NCI-H748 treated with DMSO at 0.1 percent for 48 hours (cell line): ENCODE measurements around the gene PPP2R2D.

Experiments
- DNase-seq: peaks from one replicate; lab custom pipeline; 2025; lab: John Stamatoyannopoulos, UW

Gene PPP2R2D

DNA sequence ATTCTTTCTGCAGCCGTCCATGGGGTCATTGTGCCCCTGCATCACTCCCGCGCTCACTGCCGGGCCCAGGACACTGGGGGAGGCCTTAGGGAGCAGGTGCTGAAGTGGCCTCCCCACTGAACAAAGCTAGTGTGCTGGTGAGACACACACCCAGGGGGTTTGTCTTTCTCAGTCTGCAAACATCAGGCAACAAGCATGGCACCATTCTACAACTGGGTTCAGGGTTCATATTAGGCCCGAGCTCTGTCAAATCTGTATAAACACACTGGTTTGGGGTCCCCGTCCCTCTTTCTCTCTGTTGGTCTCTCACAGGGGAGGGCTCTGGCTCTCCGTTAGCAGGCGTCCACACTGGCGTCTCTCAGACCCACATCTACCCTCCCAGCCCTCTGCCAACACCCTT lies 11.1 kb upstream of the PPP2R2D start:
- no peak for DNase-seq

- no peak for DNase-seq
Observed at GRCh38 chr10:131890276-131891195, 10.3 kb upstream of the PPP2R2D start.

DNA sequence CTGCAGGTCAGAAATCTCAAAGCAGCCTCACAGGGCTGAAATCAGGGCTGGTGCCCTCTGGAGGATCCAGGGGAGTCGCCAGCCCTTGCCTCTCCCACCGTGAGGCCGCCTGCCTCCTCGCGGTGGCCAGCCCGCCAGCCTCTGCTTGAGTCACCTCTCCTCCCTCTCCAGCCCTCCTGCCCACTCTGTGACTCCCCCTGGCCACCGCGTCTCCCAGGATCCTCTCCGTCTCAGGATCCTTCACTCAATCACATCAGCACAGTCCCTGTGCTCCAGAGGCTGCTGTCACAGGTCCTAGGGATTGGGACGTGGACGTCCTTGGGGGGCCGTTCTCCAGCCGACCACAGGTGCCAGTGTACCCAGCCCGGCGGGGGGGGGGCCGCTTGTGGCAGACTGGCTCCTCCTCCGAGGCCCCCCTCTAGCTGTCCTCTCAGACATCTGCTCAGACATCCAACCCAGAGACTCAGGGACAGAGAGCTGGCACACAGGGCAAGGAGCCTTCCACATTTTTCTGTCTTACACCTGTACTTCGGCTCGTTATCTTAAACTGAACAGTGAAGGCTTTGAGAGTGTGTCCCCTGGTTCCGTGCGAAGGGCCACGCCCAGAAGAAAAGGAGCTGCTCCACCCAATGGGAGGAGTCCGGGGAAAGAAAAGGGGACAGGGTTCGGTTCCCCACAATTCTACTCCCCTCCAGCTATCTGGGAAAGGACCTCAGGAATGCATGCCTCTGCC lies 9.4 kb upstream of the PPP2R2D start:
- DNase-seq = no peak

DNA sequence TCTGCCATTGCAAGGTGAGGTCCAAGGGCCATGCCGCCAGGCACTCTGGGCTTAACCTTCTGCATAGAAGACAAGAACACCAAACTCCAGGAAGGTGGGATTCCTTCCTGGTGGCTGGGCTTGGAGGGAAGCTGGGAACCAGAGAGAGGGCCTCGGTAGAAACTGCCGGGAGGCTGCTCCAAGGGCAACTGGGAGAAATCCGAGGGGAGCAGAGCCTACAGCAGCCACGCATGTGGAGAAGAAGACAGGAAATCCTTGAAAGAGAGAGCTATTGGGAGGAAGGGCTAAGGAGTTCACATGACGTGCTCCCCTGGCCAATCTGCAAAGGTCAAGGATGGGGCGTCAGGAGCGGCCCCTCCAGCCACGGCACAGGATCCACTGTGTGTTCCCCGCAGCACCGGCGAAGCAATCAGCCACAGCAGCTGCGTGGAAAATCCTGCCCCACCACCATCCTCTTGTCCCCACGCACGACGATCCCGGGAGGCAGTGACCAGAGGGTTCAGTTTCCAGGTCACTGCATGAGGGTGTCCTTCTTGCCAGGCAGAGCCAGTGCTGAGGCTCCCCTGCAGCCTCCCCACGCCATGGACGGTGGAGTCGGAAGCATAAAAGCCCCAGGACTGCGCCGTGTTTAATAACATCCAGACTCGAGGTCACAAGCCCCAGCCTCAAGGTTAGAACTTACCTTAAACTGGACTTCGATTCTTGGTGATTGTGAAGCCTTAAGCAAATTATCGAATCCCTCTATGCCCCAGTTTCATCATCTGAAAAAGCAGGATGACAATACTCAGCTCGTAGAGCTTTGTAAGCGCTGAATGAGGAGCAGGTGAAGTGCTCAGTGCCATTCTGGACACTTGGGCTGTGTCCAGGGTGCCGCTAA lies 8.6 kb upstream of the PPP2R2D start:
- DNase-seq = no peak

GRCh38 chr10:131892806-131893675 lies 7.8 kb upstream of the PPP2R2D start:
- no peak for DNase-seq

GRCh38 chr10:131895116-131895515 lies 5.7 kb upstream of the PPP2R2D start:
- no peak for DNase-seq

DNA sequence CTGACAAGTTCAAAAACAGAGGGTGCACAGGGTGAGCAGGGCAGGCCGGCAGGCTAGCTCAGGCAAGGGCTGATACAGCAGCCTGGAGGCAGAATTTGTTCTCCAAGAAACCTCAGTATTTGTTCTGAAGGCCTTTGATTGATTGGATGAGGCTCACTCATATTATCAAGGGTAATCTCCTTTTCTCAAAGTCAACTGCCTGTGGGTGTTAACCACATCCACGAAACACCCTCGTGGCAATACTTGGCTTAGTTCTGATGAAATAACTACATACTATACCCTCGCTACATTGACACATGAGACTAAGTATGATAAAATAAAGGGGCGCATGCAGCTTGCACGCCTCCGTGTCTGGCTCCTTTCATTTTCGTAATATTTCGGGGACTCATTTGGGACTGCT lies 4.4 kb upstream of the PPP2R2D start:
- no peak for DNase-seq

DNA sequence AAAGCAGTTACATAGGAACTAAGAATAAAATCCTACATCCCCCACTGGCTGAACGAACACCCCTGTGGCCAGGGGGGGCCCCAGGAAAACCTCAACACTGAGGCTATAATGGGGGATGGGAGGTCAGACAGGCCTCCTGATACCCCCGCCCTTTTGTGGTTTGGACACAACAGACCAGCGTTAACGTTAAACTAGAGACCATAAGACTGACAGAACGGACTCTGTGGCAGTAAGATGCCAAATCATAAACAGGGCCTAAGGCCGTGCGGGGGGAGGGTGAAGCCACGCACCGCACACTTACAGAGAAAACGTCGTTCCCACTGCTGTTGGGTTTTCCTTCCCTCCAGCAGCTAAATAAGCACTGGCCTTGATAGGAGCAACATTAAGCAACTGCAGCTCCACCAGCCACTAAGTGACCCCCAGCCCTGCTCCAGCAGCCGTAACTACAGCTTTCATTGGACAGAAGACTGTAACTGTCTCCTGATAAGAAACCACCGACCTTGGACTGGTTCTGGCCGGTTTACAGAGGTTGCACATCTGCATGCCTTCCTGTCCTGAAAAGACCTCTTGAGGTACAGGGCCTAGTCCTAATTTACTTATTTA lies 3.4 kb upstream of the PPP2R2D start:
- no peak for DNase-seq

GRCh38 chr10:131898061-131898460 lies 2.7 kb upstream of the PPP2R2D start:
- no peak for DNase-seq

GRCh38 chr10:131898713-131899112 lies 2.1 kb upstream of the PPP2R2D start:
- DNase-seq = no peak

DNA sequence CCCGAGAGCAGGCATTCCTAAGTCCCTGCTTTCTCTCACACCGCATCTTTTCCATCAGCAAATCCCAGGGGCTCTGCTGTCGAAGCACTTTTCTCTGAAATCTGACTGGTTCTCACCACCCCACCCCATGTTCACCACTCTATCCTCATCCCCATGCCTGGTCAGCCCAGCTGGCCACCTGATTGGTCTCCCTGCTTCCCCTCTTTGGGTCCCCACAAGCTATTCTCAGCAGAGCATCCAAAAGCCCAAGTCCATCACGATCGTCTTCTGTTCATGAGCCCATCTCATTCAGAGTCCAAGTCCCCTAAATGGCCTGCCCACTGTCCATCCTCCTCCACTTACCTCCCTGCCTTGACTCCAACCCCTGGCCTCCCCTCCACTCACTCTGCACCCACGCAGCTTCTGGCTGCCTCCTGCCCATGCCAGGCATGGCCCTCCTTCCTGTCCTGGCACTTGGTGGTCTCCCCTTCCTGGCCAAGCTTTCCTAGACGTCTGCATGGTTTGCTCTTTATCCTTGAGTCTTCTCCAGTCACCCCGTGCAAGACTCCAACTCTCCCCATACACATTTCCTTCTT lies 1.6 kb upstream of the PPP2R2D start:
- DNase-seq = no peak

GRCh38 chr10:131899695-131900349 lies 986 bp upstream of the PPP2R2D start:
- DNase-seq = no peak

- no peak for DNase-seq
Observed at GRCh38 chr10:131901181-131901829, 497 bp downstream of the PPP2R2D start.

- no peak for DNase-seq
Observed at GRCh38 chr10:131902211-131902610, 1.4 kb downstream of the PPP2R2D start.

DNA sequence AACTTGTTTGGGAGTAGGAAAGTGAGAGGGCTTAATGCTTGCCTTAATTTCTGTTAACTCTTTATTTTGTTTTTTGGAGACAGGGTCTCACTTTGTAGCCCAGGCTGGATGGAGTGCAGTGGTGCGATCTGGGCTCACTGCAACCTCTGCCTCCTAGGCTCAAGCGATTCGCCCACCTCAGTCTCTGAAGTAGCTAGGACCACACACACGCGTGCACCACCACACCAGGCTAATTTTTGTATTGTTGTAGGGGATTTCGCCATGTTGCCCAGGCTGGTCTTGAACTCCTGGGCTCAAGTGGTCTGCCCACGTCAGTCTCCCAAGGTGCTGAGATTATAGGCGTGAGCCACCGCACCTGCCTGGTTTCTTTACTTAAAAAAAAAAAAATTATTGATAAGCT lies 1.9 kb downstream of the PPP2R2D start:
- DNase-seq = no peak

DNA sequence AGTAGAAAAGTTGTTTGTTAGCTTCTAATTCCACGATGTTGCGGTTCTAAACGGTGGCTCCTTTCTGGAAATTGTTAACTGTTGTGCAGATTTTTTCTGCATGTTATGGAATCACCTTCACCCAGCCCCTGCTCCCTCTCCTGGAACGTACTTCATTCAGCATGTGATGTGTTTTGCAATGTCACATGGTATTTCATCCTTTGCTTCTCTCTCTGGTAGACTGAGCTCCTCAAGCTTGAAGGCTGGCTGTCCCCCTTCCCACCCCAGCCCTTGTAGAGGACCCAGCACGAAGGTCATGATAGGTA lies 4.4 kb downstream of the PPP2R2D start:
- no peak for DNase-seq

DNA sequence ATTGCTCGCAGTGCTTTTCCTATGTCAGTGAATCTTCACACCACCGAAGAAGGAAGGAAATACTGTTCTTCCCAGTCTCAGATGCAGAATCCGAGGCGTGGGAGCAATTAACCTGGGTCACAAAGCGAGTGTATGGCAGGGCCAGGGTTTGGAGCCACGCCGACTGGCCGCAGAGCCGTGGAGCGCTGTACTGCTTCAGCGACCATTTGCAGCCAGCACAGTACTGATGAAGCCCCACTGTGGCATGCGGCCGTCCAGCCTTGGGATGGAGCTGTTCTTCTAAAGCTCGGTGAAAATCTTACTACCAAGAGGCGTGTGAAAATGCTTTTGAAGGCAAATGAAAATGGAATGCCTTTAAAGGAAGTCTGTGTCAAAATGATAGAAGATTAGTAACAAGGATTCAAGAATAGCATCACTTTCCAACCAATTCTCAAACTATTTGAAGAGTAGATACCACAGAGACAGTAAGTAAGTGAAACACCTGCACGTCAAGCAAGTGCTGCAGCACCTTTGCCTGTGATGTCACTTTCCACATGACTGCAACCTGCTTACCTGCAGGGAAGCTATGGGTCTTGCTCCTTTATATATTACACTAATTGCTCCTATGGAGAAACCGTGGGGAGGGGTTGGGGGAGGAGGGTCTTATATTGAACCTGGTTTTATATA lies 4.9 kb downstream of the PPP2R2D start:
- DNase-seq = no peak

DNA sequence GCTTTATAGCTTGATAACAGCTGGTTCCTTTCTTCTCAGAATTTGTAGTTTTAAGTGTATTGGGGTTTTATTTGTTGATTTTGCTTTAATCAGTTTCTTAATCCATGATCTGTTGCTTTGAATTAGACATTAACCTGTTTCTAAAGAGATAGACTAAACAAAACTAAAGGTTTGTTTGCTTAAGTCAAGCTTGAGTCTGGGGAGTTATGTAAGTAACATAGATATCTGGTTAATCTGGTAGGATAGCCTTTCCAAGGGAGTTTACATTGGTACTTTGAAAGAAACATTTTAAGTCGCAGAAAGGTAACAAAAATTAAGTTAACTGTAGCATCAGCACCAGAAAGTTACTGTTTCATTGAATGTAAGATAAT lies 5.4 kb downstream of the PPP2R2D start:
- no peak for DNase-seq

DNA sequence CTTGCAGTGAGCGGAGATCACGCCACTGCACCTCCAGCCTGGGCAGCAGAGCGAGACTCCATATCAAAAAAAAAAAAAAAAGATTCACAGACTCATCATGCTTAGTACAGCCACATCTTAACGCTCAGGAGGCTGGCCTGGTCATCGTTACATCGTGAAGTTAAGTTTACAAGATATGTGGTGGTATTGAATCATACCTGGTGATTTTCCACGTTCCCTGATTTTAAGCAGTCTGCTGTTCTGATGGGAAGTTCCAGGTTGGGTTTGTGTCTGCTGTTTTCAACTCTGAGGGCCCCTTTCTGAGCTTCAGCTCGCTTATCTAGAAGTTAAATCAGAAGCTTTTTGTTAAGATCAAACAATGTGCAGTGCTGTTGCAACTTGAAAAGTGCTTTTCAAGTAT lies 6.9 kb downstream of the PPP2R2D start:
- no peak for DNase-seq
